ACHN (cell line): ENCODE data around the gene ST3GAL6.

Source experiments
- DNase-seq: peaks from one replicate; pipeline ENCODE4 v3.0.0-alpha.2; 2015
- in situ Hi-C: cut with HindIII; loops from 2 replicates; pipeline ENCODE4 v1.10.0; 2017; ENCODE audit warnings: low sequenced_read_pairs, low pct_ligation_motif_present, low pct_unique_long_range_greater_than_20kb

Gene ST3GAL6

DNA sequence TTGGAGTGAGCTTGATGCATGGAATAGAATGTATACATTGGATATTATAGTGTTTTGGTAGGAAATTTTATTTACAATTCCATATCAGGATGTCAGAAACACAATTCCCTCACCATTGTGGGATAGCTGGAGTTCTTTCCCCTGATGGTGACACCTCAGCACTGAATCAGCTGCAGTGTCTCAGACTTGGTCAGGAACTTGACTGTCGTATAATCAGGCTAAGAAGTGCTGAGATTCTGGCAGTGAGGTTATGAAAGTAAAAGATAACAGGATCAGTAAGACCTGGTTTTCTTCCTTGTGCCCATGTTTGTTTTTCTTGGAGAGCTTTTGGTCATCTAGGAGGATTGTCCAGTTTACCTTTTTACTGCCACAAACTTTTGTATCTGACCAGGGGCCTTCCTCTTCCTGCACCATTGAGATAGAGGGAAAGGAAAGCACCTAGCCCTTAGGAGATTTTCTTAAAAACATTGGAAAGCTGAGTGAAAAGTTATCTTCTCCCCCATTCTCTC is 27.3 kb upstream of the ST3GAL6 start:
- in situ Hi-C loops: no loop called here
- DNase-seq: no peak

- DNase-seq: no peak
- in situ Hi-C loops: no loop called here
These were observed 25.8 kb upstream of the ST3GAL6 start for GRCh38 chr3:98737301-98737700.

DNA sequence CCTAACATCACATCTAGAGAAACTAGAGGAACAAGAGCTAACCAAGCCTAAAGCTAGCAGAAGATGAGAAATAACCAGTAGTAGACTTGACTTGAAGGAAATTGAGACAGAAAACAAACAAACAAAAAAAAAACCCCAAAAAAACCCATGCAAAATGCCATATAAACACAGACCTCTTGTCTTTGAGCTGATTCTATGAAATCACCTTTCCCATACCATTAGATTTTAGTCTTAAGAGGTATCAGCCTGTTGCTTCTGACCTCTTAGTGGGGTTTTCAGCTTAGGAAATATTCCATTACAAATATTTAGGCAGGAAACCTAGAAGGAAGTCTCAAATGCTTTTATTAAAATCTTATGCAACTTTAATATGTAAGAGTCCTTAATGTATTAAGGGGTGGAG is 23.9 kb upstream of the ST3GAL6 start:
- in situ Hi-C loops: no loop called here
- DNase-seq: no peak

- DNase-seq: no peak
- in situ Hi-C loops: no loop called here
These were observed 22.8 kb upstream of the ST3GAL6 start for GRCh38 chr3:98740324-98740723.

DNA sequence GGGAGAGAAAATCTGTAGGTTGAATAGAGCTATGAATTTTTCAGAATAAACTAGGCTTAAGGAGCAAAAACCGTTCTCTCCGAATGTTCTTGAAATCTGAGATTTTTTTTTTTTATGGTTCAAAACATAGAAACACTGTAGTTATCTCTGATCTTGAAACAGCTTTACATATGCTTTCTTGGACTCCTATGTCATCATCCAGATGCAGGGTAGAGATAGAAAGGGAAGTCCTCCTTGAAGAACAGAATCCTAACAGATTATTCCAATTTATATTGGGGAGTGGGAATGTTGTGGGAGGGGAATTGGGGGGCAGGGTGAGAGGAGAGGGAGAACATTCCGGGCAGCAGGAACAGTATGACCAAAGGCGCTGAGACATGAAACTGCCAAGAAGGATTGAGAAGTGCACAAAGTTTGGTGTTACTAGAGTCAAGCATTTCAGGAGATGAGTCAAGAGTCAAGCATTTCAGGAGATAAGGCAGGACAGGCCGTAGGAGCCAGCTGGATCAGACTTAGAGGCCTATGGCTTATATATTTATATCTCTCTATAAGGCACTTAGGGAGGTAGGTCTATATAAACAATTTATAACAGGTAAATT is 21.9 kb upstream of the ST3GAL6 start:
- DNase-seq: peak; percentile 18
- in situ Hi-C loops: no loop called here

- DNase-seq: no peak
- in situ Hi-C loops: no loop called here
These were observed 20.1 kb upstream of the ST3GAL6 start for GRCh38 chr3:98743071-98743470.

DNA sequence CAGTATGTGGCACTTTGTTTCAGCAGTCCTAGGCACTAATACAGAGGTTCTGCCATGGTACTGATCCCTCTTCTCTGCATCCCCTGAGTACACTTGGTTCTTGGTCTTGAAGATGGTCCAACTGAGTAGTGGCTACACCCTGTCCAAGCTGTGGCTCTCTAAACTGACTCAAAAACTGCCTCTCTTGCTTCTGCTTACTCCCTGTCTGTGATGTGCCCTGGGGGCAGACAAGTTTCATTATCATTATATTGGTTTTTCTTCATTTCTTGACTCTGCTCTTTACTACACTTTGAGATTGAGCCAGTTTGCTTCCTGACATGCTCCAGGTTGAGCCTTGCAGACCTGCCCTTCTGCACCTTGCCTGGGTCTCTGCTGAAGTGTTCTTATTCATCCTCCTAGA is 18.9 kb upstream of the ST3GAL6 start:
- in situ Hi-C loops: no loop called here
- DNase-seq: no peak

DNA sequence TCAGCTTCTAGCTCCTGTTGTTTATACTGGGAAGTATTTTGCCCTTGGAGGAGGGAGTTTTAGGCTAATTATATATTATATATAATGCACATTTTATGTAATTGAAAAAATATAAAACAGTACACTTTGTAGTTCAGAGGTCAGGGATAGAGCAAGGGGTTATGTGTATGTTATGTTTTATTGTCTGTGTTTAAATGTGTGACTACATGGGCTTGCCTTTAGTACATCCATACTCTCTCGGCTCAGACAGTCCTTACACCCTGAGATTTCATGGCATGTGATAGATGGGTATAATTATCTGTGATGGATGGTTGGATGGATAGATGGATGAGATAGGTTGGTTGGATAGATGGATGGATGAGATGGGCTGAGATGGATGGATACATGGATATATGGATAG is 17.4 kb upstream of the ST3GAL6 start:
- in situ Hi-C loops: no loop called here
- no peak for DNase-seq

- DNase-seq: no peak
- in situ Hi-C loops: no loop called here
These were observed 17.0 kb upstream of the ST3GAL6 start for GRCh38 chr3:98746122-98746521.

GRCh38 chr3:98746882-98747281 is 16.3 kb upstream of the ST3GAL6 start:
- in situ Hi-C loops: no loop called here
- DNase-seq: no peak

DNA sequence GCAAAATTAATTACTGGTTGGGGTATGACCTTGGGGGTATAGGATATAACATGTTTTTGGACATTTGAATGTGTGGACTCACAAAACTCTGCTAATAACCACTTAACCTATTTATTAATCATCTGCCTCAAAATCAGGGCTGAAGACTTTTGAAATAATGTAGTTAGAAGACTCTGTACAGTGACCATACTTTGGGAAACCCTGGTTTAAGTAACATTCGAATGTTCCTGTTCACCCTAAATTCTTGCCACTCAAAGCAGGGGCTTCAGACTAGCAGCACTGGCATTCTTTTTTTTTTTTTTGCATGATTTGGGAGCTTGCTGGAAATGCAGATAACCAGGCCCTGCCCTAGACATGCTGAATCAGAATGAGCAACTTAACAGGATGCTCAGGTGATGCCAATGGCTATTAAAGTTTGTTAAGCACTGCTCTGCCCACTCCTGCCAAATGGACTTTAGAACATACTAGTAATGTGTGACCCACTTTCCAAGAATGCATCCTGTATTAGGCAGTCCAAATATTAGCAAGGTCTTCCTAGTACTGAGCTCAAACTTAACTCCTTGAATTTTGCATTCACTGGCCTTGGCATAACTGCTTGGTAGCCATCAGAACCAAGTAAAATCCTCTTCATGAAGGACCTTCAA is 12.7 kb upstream of the ST3GAL6 start:
- in situ Hi-C loops: no loop called here
- DNase-seq: no peak

- DNase-seq: no peak
- in situ Hi-C loops: no loop called here
These were observed 8.7 kb upstream of the ST3GAL6 start for GRCh38 chr3:98754483-98754882.

DNA sequence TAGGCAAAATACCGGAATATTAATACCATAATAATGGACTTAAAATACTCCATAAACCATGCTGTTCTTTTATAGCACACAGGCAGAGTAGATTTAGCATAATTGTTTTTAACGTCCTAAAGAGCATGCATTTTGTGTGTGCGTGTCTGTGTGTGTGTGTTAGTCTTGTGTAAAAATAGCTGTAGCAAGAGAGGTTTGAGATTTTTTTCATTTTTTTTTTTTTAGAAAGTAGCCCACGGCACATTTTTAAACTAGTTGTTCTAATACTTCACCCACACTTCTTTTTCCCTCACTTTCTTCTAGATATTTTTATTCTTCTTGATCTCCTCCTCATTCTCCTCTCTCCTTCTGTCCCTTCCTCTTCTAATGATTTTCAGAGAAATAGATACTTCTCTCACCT is 7.5 kb upstream of the ST3GAL6 start:
- DNase-seq: no peak
- in situ Hi-C loops: no loop called here

DNA sequence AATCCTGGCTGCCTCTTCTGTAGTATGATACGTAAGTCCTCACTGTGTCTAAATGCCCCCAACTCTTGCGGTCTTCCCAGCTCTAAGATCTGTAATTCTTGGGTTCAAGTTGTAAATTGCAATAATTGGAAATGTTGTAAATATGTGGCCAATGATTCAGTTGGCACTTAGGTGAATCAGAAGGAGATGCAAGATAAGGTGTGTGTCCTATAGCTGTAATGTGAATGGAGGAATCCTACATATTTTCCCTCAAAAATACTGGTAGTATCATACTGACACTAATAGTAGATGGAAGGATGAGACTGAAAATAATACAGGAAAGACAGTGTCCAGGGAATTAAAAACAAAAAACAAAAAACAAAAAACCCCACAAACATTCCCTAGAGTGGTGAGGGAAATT is 3.5 kb upstream of the ST3GAL6 start:
- no peak for DNase-seq
- in situ Hi-C loops: no loop called here

DNA sequence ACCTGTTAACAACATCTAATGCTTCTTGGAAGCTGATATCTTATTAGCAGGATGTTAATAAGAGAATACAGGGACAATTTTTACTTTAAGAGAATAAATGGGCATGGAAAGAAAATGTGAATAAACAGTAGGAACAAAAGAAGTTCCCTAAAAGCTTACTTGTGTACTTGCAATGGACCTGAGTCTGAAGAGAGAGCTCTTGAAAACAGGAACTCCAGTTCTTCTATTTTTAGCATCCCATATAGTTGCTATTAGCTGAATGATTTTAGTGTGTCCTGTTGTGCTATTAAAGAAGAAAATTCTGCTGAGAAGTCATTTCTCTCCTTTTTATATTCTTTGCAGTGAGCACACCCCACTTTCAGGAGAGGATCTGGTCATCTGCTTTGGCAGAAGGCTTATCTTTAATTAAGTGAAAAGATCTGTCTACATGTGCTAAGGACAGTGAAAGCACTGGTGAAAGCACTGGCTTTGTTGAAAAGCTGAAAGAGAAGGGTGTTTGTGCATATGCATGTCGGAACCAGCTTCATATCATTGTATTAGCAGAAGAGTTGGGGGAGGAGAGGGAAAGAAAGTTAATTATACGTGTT is 1.4 kb upstream of the ST3GAL6 start:
- in situ Hi-C loops: no loop called here
- DNase-seq: no peak

DNA sequence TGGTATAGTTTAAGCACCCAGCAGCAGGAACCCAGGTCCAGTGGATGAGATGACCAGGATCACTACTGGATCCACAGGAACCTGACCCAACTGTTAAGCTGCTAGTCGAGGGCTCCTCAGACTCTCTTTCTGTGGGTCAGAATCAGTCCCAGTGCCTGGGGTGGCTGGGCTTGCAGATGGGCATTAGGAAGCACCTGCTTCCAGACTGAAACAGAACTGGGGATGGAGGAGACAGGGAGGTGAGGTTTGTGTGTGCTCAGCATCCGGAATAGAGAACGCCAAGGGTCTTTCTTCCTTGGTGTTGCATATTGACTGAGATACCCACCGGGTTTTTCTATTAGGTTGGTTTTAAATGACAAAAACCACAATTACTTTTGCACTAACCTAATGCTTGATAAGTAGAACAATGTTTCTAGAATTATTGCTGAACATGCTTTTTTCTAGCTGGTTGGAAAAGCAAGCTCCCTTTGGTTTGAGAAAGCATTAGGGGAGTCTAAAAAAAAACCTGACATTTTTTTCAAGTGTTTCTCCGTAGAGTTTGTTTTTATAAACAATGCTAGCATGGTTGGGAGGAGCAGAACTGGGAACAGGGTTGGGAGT is 779 bp downstream of the ST3GAL6 start:
- in situ Hi-C loops: no loop called here
- DNase-seq: no peak

GRCh38 chr3:98764472-98764884 is 1.3 kb downstream of the ST3GAL6 start:
- DNase-seq: no peak
- in situ Hi-C loops: no loop called here

GRCh38 chr3:98765721-98766120 is 2.6 kb downstream of the ST3GAL6 start:
- in situ Hi-C loops: no loop called here
- no peak for DNase-seq

DNA sequence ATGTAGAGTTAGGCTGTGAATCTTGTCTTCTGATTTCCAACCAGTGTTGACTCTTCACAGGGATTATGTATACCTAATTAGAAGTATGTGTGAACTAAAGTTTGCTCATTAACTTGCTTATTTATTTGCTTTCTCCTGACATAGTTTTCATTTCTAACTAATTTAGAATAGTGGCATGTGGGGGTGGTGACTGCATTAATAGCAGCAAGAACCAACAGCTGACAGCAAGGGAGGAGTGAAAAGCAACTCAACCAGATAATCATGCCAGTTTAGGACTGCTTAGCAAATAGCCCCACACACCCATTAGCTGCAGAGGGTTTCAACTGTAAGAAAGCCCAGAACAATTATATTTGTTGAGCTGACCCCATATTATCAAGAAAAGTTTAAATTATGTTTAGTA is 3.8 kb downstream of the ST3GAL6 start:
- DNase-seq: no peak
- in situ Hi-C loops: no loop called here

GRCh38 chr3:98768961-98769360 is 5.8 kb downstream of the ST3GAL6 start:
- no peak for DNase-seq
- in situ Hi-C loops: no loop called here
